Neural cell (in vitro differentiated cells): ENCODE data around the gene PRDM11. TPM values are rescaled to one million over a fixed set of nuclear protein-coding genes. Genes with fewer than 3 reads are reported as not detected.

Experiments used
- H2AFZ ChIP-seq: fragments of 200-600, 300-800 bp; sonication (generic), shearing (Covaris generic); 2 replicates; pipeline ENCODE4 v1.6.0; 2014; ENCODE audit warnings: low read depth, mild to moderate bottlenecking, antibody characterized with exemption, low read length, moderate library complexity
- H3F3A ChIP-seq: fragments of 200-600 bp; shearing (Covaris generic); 2 replicates; pipeline ENCODE4 v1.6.1; 2016; ENCODE audit warnings: mild to moderate bottlenecking, moderate library complexity, mixed read lengths, antibody characterized with exemption, low read length; ENCODE audit not compliant: insufficient read depth, poor library complexity, severe bottlenecking
- H3K27ac ChIP-seq: fragments of 200-600, 300-800 bp; sonication (generic), shearing (Covaris generic); 2 replicates; pipeline ENCODE4 v1.5.1; 2014; ENCODE audit warnings: mild to moderate bottlenecking, low read length, moderate library complexity
- H3K27me3 ChIP-seq: fragments of 300-800, 200-600 bp; sonication (generic), shearing (Covaris generic); 2 replicates; pipeline ENCODE4 v1.6.0; 2014; ENCODE audit warnings: mild to moderate bottlenecking, low read depth, low read length, moderate library complexity; ENCODE audit not compliant: insufficient read depth
- H3K36me3 ChIP-seq: fragments of 300-800, 200-600 bp; sonication (generic), shearing (Covaris generic); 2 replicates; pipeline ENCODE4 v1.5.1; 2014; ENCODE audit warnings: mild to moderate bottlenecking, antibody characterized with exemption, low read length, moderate library complexity; ENCODE audit not compliant: insufficient read depth
- H3K4me2 ChIP-seq: fragments of 300-800, 200-600 bp; sonication (generic), shearing (Covaris generic); 2 replicates; pipeline ENCODE4 v1.6.0; 2014; ENCODE audit warnings: mild to moderate bottlenecking, low read length
- H3K4me3 ChIP-seq: fragments of 300-800, 200-600 bp; sonication (generic), shearing (Covaris generic); 2 replicates; pipeline ENCODE4 v1.5.1; 2014; ENCODE audit warnings: mild to moderate bottlenecking, low read length, moderate library complexity
- H3K79me2 ChIP-seq: fragments of 200-600 bp; shearing (Covaris generic); replicated peaks from 2 replicates; pipeline ENCODE4 v1.6.0; 2014; ENCODE audit warnings: mild to moderate bottlenecking, low read length, moderate library complexity; ENCODE audit not compliant: insufficient read depth
- H3K9ac ChIP-seq: fragments of 300-800, 200-600 bp; sonication (generic), shearing (Covaris generic); 2 replicates; pipeline ENCODE4 v1.6.1; 2016; ENCODE audit warnings: mild to moderate bottlenecking, low read length, mixed read lengths
- H3K9me2 ChIP-seq: fragments of 200-600 bp; shearing (Covaris generic); 2 replicates; pipeline ENCODE4 v1.6.1; 2016; ENCODE audit warnings: mild to moderate bottlenecking, low read length, mixed read lengths; ENCODE audit not compliant: insufficient read depth
- H3K9me3 ChIP-seq: fragments of 200-600, 300-800 bp; sonication (generic), shearing (Covaris generic); 2 replicates; pipeline ENCODE4 v1.6.1; 2016; ENCODE audit warnings: mild to moderate bottlenecking, mixed run types, low read length, moderate library complexity, mixed read lengths
- H4K20me1 ChIP-seq: fragments of 200-600 bp; shearing (Covaris generic); 2 replicates; pipeline ENCODE4 v1.6.1; 2016; ENCODE audit warnings: mild to moderate bottlenecking, mixed run types; ENCODE audit not compliant: insufficient read depth
- CTCF ChIP-seq: fragments of 450-650 bp; IDR thresholded peaks from 2 replicates; pipeline ENCODE4 v1.5.1; 2014; ENCODE audit warnings: antibody characterized with exemption, mild to moderate bottlenecking, moderate library complexity; ENCODE audit not compliant: poor library complexity, severe bottlenecking
- EP300 ChIP-seq: fragments of 450-650 bp; conservative IDR thresholded peaks from 2 replicates; pipeline ENCODE4 v1.6.1; 2014; ENCODE audit warnings: antibody characterized with exemption, mild to moderate bottlenecking, moderate library complexity; ENCODE audit not compliant: poor library complexity, severe bottlenecking
- EZH2 ChIP-seq: fragments of 200-600, 300-800 bp; shearing (Covaris generic), sonication (generic); IDR thresholded peaks from 2 replicates; pipeline ENCODE4 v1.6.1; 2014; ENCODE audit warnings: antibody characterized with exemption, low read length, borderline replicate concordance, mild to moderate bottlenecking; ENCODE audit not compliant: insufficient read depth, poor library complexity, severe bottlenecking
- MXI1 ChIP-seq: fragments of 450-650 bp; conservative IDR thresholded peaks from 2 replicates; pipeline ENCODE4 v1.6.1; 2014; ENCODE audit warnings: antibody characterized with exemption, mild to moderate bottlenecking; ENCODE audit not compliant: poor library complexity, severe bottlenecking
- POLR2AphosphoS5 ChIP-seq: IDR thresholded peaks from 2 replicates; pipeline ENCODE4 v1.6.1; 2012
- RAD21 ChIP-seq: fragments of 450-650 bp; conservative IDR thresholded peaks from 2 replicates; pipeline ENCODE4 v1.6.1; 2014; ENCODE audit warnings: antibody characterized with exemption, mild to moderate bottlenecking, moderate library complexity
- SMC3 ChIP-seq: fragments of 450-650 bp; conservative IDR thresholded peaks from 2 replicates; pipeline ENCODE4 v1.6.1; 2014; ENCODE audit warnings: antibody characterized with exemption, mild to moderate bottlenecking, moderate library complexity; ENCODE audit not compliant: poor library complexity
- TAF1 ChIP-seq: IDR thresholded peaks from 2 replicates; pipeline ENCODE4 v1.6.1; 2012; ENCODE audit warnings: low read depth
- polyA plus RNA-seq: library from polyadenylated mRNA; depleted of rRNA; stranded (reverse); fragments of >200 nt; gene quantifications from 2 replicates; pipeline ENCODE4 v1.2.3, GENCODE V29; 2014

PRDM11 gene
- polyA plus RNA-seq, 1 donor from 2014 or later = 2.0 TPM

- H2AFZ ChIP-seq = no peak overlapping the region
- H4K20me1 ChIP-seq = no peaks in the 10 kb centered on the region
- TF ChIP-seq RAD21 (no peak), SMC3 (no peak)
- peak overlapping the region; percentile 53 for H3K4me3 ChIP-seq
- no peak overlapping the region for H3K4me2 ChIP-seq
- no peaks in the 10 kb centered on the region for H3K36me3 ChIP-seq
- H3K9ac ChIP-seq = no peak overlapping the region
- no peaks in the 10 kb centered on the region for H3K27me3 ChIP-seq
- H3K79me2 ChIP-seq = no peaks in the 10 kb centered on the region
- no peaks in the 10 kb centered on the region for H3F3A ChIP-seq
- H3K9me3 ChIP-seq = no peaks in the 10 kb centered on the region
- no peaks in the 10 kb centered on the region for H3K9me2 ChIP-seq
- H3K27ac ChIP-seq = no peak overlapping the region
Measured at GRCh38 chr11:45179686-45180178, 33.3 kb downstream of the PRDM11 start.

DNA sequence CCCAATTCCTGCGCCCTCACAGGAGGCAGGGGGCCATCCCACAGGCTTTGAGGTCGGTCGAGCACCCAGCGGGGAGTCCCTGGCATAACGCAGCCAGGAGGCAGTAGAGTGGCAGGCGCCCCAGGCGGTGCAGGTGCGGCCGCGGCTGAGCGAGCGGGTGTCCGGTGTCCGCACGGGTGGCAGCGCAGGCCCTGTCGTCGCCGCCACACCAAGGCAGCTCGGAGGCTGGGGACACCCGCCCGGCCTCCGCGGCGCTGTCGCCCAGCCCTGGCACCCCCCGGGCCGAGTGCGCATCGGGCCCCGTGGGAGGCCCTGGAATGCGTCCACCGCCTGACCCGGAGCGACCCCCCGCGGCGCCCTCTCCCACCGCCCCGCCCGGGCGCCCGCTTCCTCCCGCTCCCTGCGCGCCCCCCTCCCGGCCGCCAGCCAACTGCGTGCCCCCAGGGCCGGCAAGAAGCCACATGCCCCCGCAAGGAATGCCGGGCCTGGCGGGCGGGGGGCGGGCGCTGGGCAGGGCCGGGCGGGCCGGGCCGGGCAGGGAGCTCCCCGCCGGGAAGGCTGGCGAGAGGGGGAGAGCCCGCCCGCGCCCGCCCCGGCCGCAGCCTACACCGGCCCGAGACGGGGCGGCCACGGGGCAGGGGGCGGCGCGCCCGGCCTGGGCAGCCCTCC, 33.9 kb downstream of the PRDM11 start:
- Histone ChIP-seq H3K36me3 (no peaks in the 10 kb centered on the region), H3K27ac (no peak overlapping the region), H3K9me2 (no peaks in the 10 kb centered on the region), H3K9ac (no peak overlapping the region), H2AFZ (no peak overlapping the region), H3K4me2 (no peak overlapping the region), H3K9me3 (no peaks in the 10 kb centered on the region), H3K27me3 (no peaks in the 10 kb centered on the region), H3K4me3 (peak overlapping the region; percentile 53), H3K79me2 (no peaks in the 10 kb centered on the region), H3F3A (no peaks in the 10 kb centered on the region), H4K20me1 (no peaks in the 10 kb centered on the region)
- TF ChIP-seq EZH2 (no peak), POLR2AphosphoS5 (no peak), CTCF (peak; percentile 40)

GRCh38 chr11:45180848-45181192, 34.4 kb downstream of the PRDM11 start:
- H3K27ac ChIP-seq = no peak overlapping the region
- no peaks in the 10 kb centered on the region for H3K9me2 ChIP-seq
- no peaks in the 10 kb centered on the region for H4K20me1 ChIP-seq
- peak overlapping the region; percentile 23 for H3K4me3 ChIP-seq
- no peaks in the 10 kb centered on the region for H3K79me2 ChIP-seq
- no peaks in the 10 kb centered on the region for H3K9me3 ChIP-seq
- H3K4me2 ChIP-seq = no peak overlapping the region
- H3K9ac ChIP-seq = no peak overlapping the region
- H3K27me3 ChIP-seq = no peaks in the 10 kb centered on the region
- no peak for TF ChIP-seq CTCF
- no peak for TF ChIP-seq TAF1
- TF ChIP-seq EP300 = no peak
- TF ChIP-seq MXI1 = no peak
- no peak overlapping the region for H2AFZ ChIP-seq
- no peaks in the 10 kb centered on the region for H3K36me3 ChIP-seq
- no peaks in the 10 kb centered on the region for H3F3A ChIP-seq
